GM18508 (cell line): ENCODE results near the gene C1QTNF8.

Experiments
- ATAC-seq: cut with Tn5 transposase; IDR thresholded peaks from one replicate; pipeline ENCODE4 v1.9.1; 2021; ENCODE audit warnings: moderate number of reproducible peaks; ENCODE audit not compliant: insufficient read depth, unreplicated experiment

The C1QTNF8 gene

DNA sequence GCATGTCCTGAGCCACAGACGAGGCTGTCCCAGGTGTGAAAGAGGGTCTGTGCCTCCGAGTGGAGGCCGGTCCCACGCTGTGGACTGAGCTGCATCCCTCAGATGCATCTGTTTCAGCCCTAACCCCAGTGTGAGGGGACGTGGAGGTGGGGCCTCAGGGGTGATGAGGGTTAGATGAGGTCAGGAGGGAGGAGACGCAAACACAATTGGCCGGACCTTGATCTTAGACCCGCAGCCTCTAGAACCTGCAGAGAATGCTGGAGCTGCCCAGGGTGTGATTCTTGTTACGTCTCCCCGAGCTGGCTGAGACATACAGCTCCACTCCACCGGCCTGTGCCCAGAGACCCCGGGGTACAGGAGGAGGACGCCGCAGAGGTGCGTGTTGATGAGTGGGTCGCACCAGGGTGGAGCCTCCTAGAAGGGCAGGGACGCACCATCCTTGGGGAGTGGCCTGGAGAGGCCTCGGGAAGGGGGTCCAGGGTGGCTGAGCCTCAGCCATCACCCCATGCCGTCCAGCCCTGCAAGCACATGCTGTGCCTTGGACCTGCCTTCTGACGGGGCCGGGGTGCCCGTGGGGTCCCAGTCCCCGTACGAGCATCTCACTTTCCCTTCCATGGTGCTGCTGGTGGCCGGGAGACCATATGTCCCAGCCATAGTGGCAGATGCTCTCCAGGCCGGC lies 16.6 kb upstream of the C1QTNF8 start:
- no peak for ATAC-seq

- ATAC-seq: no peak
Observed at GRCh38 chr16:1109648-1110047, 13.6 kb upstream of the C1QTNF8 start.

GRCh38 chr16:1108299-1109252 lies 12.5 kb upstream of the C1QTNF8 start:
- ATAC-seq: no peak

GRCh38 chr16:1107731-1108130 lies 11.7 kb upstream of the C1QTNF8 start:
- ATAC-seq: no peak

DNA sequence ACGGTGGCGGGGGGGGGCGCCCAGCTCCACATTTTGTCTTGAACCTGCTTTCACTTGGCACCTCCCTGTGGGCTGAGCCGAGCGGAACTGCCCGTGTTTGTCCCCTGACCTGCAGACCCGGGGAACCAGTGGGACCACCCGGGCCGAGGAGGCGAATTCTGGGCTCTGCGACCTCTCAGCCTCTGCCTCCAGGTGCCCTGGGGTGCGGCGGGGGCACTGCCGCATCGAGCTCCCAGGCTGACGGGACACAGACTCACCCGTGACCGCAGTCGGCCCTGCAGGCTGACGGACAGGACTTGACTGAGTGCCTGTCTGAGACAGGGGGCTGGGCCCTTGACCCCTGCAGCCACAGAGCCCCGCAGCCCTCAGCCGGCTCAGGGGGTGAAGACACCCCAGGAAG lies 11.1 kb upstream of the C1QTNF8 start:
- no peak for ATAC-seq

DNA sequence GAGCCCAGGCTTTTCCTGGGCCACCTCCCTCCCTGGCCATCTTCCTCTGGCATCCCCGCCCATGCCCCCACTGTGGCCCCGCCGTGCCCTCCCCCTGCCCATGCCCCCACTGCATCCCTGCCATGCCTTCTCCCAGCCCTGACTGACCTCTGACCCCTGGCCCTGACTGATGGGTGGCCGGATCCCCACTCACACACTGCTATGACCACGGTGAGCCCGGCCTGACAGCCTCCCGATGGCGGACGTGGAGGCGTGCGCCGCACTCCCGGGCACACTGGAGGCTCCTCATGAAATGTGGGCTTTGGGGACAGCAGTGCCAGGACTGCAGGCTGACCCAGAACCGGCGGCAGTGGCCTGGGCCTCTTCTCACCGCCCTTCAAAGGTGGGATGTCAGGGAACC lies 10.6 kb upstream of the C1QTNF8 start:
- no peak for ATAC-seq

GRCh38 chr16:1105888-1106620 lies 10.0 kb upstream of the C1QTNF8 start:
- no peak for ATAC-seq

DNA sequence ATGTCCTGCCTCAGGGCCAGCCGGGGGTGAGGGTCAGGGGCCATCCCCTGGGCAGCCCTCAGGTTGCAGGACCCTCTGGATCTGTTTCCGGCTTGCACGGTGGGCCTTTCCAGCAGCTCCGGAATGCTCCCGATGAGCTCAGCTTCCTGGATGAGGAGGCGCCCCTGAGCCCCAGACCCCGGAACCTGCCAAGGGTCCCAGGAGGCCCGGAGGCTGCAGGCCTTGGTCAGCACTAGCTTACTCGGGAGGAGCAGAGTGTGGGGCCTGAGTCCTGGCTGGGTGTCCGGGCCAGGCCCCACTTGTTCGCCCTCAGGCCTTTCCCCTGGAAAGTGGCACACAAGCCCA lies 7.6 kb upstream of the C1QTNF8 start:
- ATAC-seq: no peak

GRCh38 chr16:1102921-1103635 lies 7.0 kb upstream of the C1QTNF8 start:
- no peak for ATAC-seq

DNA sequence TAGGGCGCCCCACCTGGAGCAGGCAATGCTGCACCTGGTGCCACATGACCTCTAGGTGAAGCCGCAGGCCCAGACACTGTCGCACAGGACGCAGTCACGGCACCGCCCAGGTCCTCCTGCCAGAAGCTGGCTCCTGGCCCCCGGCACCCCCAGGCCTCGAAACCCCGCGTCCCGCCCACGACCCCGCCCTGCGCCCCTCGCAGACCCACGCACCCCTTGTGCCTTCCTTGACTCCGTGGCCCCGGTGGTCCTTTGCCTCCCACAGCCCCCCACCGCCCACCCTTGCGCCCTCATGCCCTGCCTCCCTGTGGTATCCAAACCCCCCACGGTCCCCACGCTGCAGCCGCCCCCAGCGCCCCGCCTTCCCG lies 6.3 kb upstream of the C1QTNF8 start:
- ATAC-seq: no peak

DNA sequence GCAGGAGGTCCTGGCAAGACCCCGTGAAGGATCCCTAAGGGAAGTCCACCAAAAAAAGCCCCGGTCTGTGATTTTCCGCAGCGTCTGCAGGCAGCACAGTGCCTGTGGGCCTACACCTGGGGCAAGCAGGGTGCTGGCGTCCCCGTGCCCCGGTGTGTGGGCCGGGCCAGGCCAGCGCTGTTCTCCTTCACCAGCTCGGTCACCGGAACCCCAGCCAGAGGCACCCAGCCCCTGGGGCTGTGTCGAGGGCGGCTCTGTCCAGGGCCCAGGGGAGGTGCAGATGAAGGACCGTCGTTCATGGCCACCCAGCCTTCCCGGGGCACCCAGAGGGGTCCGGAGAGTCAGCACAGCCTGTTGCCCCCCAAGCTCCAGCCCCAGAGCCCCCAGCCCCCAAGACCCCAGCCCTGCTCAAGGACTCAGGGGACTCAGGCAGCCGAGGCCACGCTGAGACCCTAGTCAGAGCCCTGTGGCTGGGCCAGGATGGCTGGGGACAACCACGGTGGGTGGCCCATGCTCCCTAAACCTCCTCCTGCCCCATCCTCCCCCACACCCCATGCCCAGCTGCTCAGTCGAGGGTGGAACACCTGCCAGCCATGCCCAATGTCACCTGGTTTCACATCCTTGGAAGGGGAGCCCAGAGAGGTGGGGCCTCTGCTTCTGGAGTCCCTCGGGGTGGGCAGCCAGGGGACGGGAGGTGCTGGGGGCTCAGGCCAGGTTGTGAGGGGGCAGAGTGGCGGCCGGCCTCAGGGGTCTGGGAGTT lies 5.7 kb upstream of the C1QTNF8 start:
- ATAC-seq: no peak

GRCh38 chr16:1101133-1101532 lies 5.1 kb upstream of the C1QTNF8 start:
- ATAC-seq: no peak

GRCh38 chr16:1100084-1100800 lies 4.2 kb upstream of the C1QTNF8 start:
- no peak for ATAC-seq

DNA sequence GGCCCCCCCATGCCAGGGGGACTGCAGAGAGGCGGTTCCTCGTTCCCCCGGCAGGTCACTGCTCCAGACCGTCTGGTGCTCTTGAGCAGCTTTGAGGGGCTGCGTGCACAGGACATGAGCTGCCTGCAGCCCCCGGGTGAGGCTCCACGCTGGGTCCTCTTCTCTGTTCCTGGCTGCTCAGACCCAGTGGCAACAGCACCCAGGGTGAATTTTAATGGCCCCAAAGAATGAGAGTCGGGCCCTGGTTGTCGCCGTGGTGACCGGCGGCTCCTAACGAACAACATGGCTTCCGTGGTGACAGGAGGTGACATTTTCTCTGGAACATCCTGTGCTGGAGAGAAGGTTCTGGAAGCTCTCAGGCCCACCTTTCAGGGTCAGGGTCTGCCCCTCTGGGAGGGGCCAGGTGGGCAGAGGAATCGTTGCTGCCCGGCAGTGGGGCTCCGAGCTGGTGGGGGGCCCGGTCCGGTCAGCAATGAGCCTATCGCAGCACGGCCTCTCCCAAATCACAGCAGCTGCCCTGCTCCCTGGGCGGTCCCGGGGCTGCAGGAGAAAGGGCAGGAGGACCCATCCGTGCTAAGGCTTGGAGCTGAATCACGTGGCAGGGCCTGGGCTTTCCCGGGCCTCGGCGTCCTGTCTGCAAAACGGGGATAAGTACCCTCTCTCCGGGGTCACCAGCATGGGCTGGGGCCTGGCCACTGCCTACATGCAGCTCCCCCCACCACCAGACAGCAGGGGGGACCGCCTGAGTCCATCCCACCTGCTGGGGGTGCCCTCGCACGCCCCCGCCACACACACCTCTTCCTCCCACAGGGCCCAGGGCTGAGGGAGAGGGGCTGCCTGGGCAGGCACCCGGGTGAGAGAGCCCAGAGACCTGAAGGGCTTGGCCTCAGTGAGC lies 3.4 kb upstream of the C1QTNF8 start:
- ATAC-seq: no peak

DNA sequence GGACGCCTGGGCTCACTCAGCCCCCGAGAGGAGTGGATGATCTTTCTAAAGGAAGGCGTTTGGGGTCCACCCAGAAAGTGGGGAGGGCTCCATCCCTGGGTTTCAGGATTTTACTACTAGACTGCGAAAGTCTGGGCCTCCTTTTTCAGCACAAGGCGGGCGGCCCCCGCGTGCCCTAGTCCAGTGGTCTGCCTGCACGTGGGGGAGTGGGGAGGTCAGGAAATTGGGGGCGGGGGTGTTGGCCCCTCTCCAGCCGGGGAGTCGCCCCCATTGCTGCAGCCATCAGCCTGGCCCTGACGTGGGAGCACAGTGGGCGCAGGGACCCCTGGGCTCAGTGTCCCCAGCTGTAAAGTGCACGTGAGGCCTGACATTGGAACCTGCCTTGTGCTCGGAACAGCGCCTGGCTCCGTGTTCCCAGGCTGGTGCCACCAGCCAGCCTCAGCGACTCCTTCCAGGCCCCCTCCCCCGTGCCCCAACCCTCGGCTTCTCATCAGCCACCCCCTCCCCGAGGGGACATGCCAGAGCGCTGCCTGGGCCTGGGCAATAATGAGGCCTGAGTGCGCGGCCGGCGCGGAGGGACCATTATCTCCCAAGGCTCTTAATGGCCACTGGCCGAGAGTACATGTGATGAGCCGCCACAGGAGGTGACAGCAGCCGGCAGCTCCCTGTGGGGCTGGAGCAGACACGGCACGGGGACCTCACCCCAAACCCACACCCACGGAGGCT lies 2.4 kb upstream of the C1QTNF8 start:
- no peak for ATAC-seq

DNA sequence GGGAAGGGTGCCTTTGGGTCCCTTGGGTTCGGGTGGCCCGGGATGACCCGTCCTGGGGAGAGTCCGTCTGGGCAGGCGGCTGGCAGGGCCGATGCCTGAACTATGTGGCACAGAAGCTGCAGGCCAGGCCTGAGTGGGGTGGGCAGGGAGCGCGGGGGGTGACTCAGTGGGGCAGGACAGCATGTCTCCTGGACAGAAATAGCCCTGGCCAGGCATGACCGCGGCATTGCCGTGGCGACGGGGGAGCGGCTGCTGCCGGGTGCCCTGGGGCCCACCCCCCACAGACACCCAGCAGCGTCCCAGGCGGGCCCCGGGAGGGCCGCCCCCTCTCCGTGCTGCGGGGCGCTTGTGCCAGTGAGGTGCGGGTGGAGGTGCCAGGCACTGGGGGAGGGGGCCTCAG lies 1.8 kb upstream of the C1QTNF8 start:
- ATAC-seq: no peak

- no peak for ATAC-seq
Observed at GRCh38 chr16:1097156-1097555, 1.1 kb upstream of the C1QTNF8 start.
